ENCODE results near the gene ZBTB37.
"Not testable (repeated sequence)": the region's sequence is repeated elsewhere in the genome, so short reads cannot be mapped to it uniquely, and the experiment has no call there.

The ZBTB37 gene

GRCh38 chr1:173865468-173866164 lies 2.6 kb upstream of the ZBTB37 start:
- DNase-seq = no peak

- DNase-seq = no peak
These were observed 1.6 kb upstream of the ZBTB37 start for GRCh38 chr1:173866413-173867115.

- no peak for DNase-seq
These were observed 933 bp upstream of the ZBTB37 start for GRCh38 chr1:173867141-173867752.

GRCh38 chr1:173867753-173868265 lies 371 bp upstream of the ZBTB37 start, which contains the start of gene GAS5:
TSS of gene GAS5 (minus strand) at chr1:173867989.
- DNase-seq = peak; percentile 93 to 95

- no peak for DNase-seq
These were observed 810 bp downstream of the ZBTB37 start for GRCh38 chr1:173869021-173869359.

GRCh38 chr1:173870252-173871075 lies 2.3 kb downstream of the ZBTB37 start:
- no peak for DNase-seq

- DNase-seq = no peak
These were observed 2.9 kb downstream of the ZBTB37 start for GRCh38 chr1:173871091-173871490.

- no peak for DNase-seq
These were observed 3.3 kb downstream of the ZBTB37 start for GRCh38 chr1:173871500-173871899.

- DNase-seq = no peak
These were observed 8.6 kb downstream of the ZBTB37 start for GRCh38 chr1:173876732-173877131.

- no peak for DNase-seq
These were observed 10.1 kb downstream of the ZBTB37 start for GRCh38 chr1:173878251-173878650.

GRCh38 chr1:173881117-173881516 lies 12.9 kb downstream of the ZBTB37 start:
- DNase-seq = not testable (repeated sequence)

- no peak for DNase-seq
These were observed 16.5 kb downstream of the ZBTB37 start for GRCh38 chr1:173884701-173885100.

GRCh38 chr1:173886746-173887611 lies 18.8 kb downstream of the ZBTB37 start:
- no peak for DNase-seq

- DNase-seq = no peak
These were observed 19.4 kb downstream of the ZBTB37 start for GRCh38 chr1:173887627-173888026.

GRCh38 chr1:173888749-173889148 lies 20.6 kb downstream of the ZBTB37 start:
- no peak for DNase-seq

- no peak for DNase-seq
These were observed 21.7 kb downstream of the ZBTB37 start for GRCh38 chr1:173889885-173890284.

GRCh38 chr1:173893611-173894010 lies 25.4 kb downstream of the ZBTB37 start:
- no peak for DNase-seq

- DNase-seq = no peak
These were observed 26.0 kb downstream of the ZBTB37 start for GRCh38 chr1:173894189-173894588.

GRCh38 chr1:173900427-173900826 lies 32.2 kb downstream of the ZBTB37 start:
- no peak for DNase-seq

- no peak for DNase-seq
These were observed 32.8 kb downstream of the ZBTB37 start for GRCh38 chr1:173900992-173901391.

- no peak for DNase-seq
These were observed 35.8 kb downstream of the ZBTB37 start for GRCh38 chr1:173903827-173904531.
